Erythroblast (primary cell): ENCODE data around the gene PRDM15.

Source experiments
- GATA1 ChIP-seq: IDR thresholded peaks from 2 replicates; pipeline ENCODE4 v1.6.1; 2011; ENCODE audit warnings: low read depth, mild to moderate bottlenecking, control low read depth, low read length, moderate library complexity
- POLR2A ChIP-seq: IDR thresholded peaks from 2 replicates; pipeline ENCODE4 v1.6.1; 2011; ENCODE audit warnings: mild to moderate bottlenecking, low read length

- no peak for TF ChIP-seq POLR2A
- no peak for TF ChIP-seq GATA1
Measured at GRCh38 chr21:41820384-41821080, 58.6 kb downstream of the PRDM15 start.
